H1 (cell line): Measurements from ENCODE around the gene LCN12. TPM values are rescaled to one million over a fixed set of nuclear protein-coding genes. Genes with fewer than 3 reads are reported as not detected.
A peak's percentile ranks its signal among the peaks of the same experiment; 100 is the strongest.

Experiments
- CTCF ChIA-PET: fragments of 300-600 bp; sonication (Branson Sonifier 250); formaldehyde crosslinking; loops from one replicate; lab custom pipeline; 2021; ENCODE audit not compliant: partially characterized antibody; lab: Charles Lee
- POLR2A ChIA-PET: fragments of 300-600 bp; sonication (Branson Sonifier 250); formaldehyde crosslinking; loops from one replicate; lab custom pipeline; 2021; ENCODE audit warnings: inconsistent platforms; ENCODE audit not compliant: partially characterized antibody; lab: Charles Lee
- DNase-seq, 2 experiments: peaks; one replicate each; pipeline versions ENCODE4 v3.0.0 to v3.0.0-alpha.2; 2010 to 2022; ENCODE audit warnings: low spot score in 2 of 2, low read depth in 1 of 2, mixed read lengths in 1 of 2
- FAIRE-seq: peaks from 2 replicates; lab custom pipeline; 2011; peaks lifted over from hg19 to GRCh38; lab: Jason Lieb, UNC
- H2AFZ ChIP-seq: 2 replicates; pipeline ENCODE4 v1.8.1; 2012; ENCODE audit warnings: low read length, inconsistent platforms
- H2AK5ac ChIP-seq: 2 replicates; pipeline ENCODE4 v1.6.1; 2013; ENCODE audit warnings: low read depth, low read length
- H2BK120ac ChIP-seq: replicated peaks from 2 replicates; pipeline ENCODE3; 2013; ENCODE audit warnings: low read depth, low read length, inconsistent platforms
- H2BK12ac ChIP-seq: 2 replicates; pipeline ENCODE4 v1.6.1; 2013; ENCODE audit warnings: low read depth, low read length
- H2BK15ac ChIP-seq: 2 replicates; pipeline ENCODE4 v1.6.1; 2013; ENCODE audit warnings: low read length
- H2BK20ac ChIP-seq: 2 replicates; pipeline ENCODE4 v1.6.1; 2013; ENCODE audit warnings: low read length
- H2BK5ac ChIP-seq: 2 replicates; pipeline ENCODE4 v1.6.1; 2013; ENCODE audit warnings: low read depth, low read length
- H3K14ac ChIP-seq: 2 replicates; pipeline ENCODE4 v1.6.1; 2013; ENCODE audit warnings: inconsistent platforms; ENCODE audit not compliant: insufficient read length
- H3K18ac ChIP-seq: 2 replicates; pipeline ENCODE4 v1.6.1; 2013; ENCODE audit warnings: low read length; ENCODE audit errors: extremely low read depth
- H3K23ac ChIP-seq: 2 replicates; pipeline ENCODE4 v1.6.1; 2013; ENCODE audit warnings: inconsistent platforms; ENCODE audit not compliant: insufficient read length
- H3K23me2 ChIP-seq: 2 replicates; pipeline ENCODE4 v1.6.1; 2013; ENCODE audit warnings: low read depth, low read length
- H3K27ac ChIP-seq: 2 replicates; pipeline ENCODE4 v1.6.1; 2011; ENCODE audit warnings: low read depth, low read length, inconsistent platforms
- H3K27me3 ChIP-seq, 4 experiments: replicated peaks in 1 of 4; 1 replicate in 1 of 4; 2 replicates in 3 of 4; pipeline versions ENCODE4 v1.6.1 to v1.8.1; 2011 to 2013; ENCODE audit warnings: low read length in 3 of 4, mild to moderate bottlenecking in 3 of 4, inconsistent platforms in 2 of 4, mixed read lengths in 2 of 4, moderate library complexity in 1 of 4; ENCODE audit not compliant: control insufficient read depth in 3 of 4, insufficient read depth in 3 of 4; ENCODE audit errors: extremely low read depth in 1 of 4
- H3K36me3 ChIP-seq, 4 experiments: 2 replicates each; pipeline versions ENCODE4 v1.6.1 to v1.8.1; 2011 to 2013; ENCODE audit warnings: mild to moderate bottlenecking in 4 of 4, low read length in 3 of 4, moderate library complexity in 2 of 4, control low read depth in 1 of 4, inconsistent platforms in 1 of 4; ENCODE audit not compliant: insufficient read depth in 4 of 4, control insufficient read depth in 2 of 4
- H3K4ac ChIP-seq: replicated peaks from 2 replicates; pipeline ENCODE3; 2013; ENCODE audit warnings: low read length, low read depth, mixed read lengths, inconsistent platforms; ENCODE audit not compliant: insufficient read length
- H3K4me1 ChIP-seq, 4 experiments: replicated peaks in 1 of 4; 1 replicate in 1 of 4; 2 replicates in 3 of 4; pipeline versions ENCODE4 v1.6.1 to v1.8.1; 2011 to 2013; ENCODE audit warnings: low read length in 3 of 4, inconsistent platforms in 2 of 4, mixed read lengths in 1 of 4; ENCODE audit not compliant: insufficient read depth in 4 of 4, control insufficient read depth in 3 of 4
- H3K4me2 ChIP-seq, 2 experiments: 2 replicates each; pipeline versions ENCODE4 v1.6.1 to v1.8.1; 2011 to 2013; ENCODE audit warnings: low read depth in 2 of 2, low read length in 2 of 2, control low read depth in 1 of 2, inconsistent platforms in 1 of 2, mild to moderate bottlenecking in 1 of 2; ENCODE audit not compliant: insufficient read depth in 1 of 2
- H3K4me3 ChIP-seq, 4 experiments: fragments of 200-600, 300-600 bp in 1 of 4; sonication (generic), shearing (Covaris generic), sonication (Bioruptor Twin) in 1 of 4; 2 replicates each; pipeline versions ENCODE4 v1.5.1 to v1.8.1; 2011 to 2016; ENCODE audit warnings: low read length in 4 of 4, low read depth in 3 of 4, control low read depth in 2 of 4, inconsistent platforms in 2 of 4, mild to moderate bottlenecking in 2 of 4, mixed read lengths in 1 of 4, moderate library complexity in 1 of 4; ENCODE audit not compliant: insufficient read depth in 2 of 4; ENCODE audit errors: extremely low read depth in 1 of 4
- H3K56ac ChIP-seq: replicated peaks from 2 replicates; pipeline ENCODE3; 2013; ENCODE audit warnings: low read depth, mild to moderate bottlenecking, mixed read lengths, low read length, inconsistent platforms; ENCODE audit not compliant: insufficient read length
- H3K79me1 ChIP-seq: 2 replicates; pipeline ENCODE4 v1.6.1; 2013; ENCODE audit warnings: low read depth, low read length, control low read depth
- H3K79me2 ChIP-seq, 2 experiments: 2 replicates each; pipeline versions ENCODE4 v1.6.1 to v1.8.1; 2012 to 2013; ENCODE audit warnings: low read length in 2 of 2, mild to moderate bottlenecking in 2 of 2, inconsistent platforms in 1 of 2; ENCODE audit not compliant: insufficient read depth in 2 of 2, control insufficient read depth in 1 of 2
- H3K9ac ChIP-seq, 4 experiments: replicated peaks in 1 of 4; 1 replicate in 1 of 4; 2 replicates in 3 of 4; pipeline versions ENCODE4 v1.6.1 to v1.8.1; 2011 to 2013; ENCODE audit warnings: low read depth in 3 of 4, low read length in 3 of 4, control low read depth in 2 of 4, mild to moderate bottlenecking in 2 of 4, moderate library complexity in 2 of 4, inconsistent platforms in 1 of 4; ENCODE audit errors: extremely low read depth in 1 of 4
- H3K9me3 ChIP-seq, 2 experiments: 2 replicates each; pipeline versions ENCODE4 v1.6.1 to v1.8.1; 2012 to 2013; ENCODE audit warnings: mild to moderate bottlenecking in 2 of 2, moderate library complexity in 2 of 2, control low read depth in 1 of 2, inconsistent platforms in 1 of 2, low read depth in 1 of 2, low read length in 1 of 2, mixed read lengths in 1 of 2; ENCODE audit not compliant: insufficient read depth in 2 of 2
- H4K20me1 ChIP-seq, 2 experiments: replicated peaks in 1 of 2; 2 replicates each; pipeline versions ENCODE3 to v1.8.1; 2011 to 2013; ENCODE audit warnings: inconsistent platforms in 2 of 2, low read length in 2 of 2, mild to moderate bottlenecking in 1 of 2; ENCODE audit not compliant: insufficient read depth in 2 of 2, control insufficient read depth in 1 of 2
- H4K5ac ChIP-seq: 2 replicates; pipeline ENCODE4 v1.6.1; 2013; ENCODE audit warnings: low read length, low read depth, mixed read lengths, inconsistent platforms; ENCODE audit not compliant: insufficient read length
- H4K8ac ChIP-seq: 2 replicates; pipeline ENCODE4 v1.8.0; 2013; ENCODE audit warnings: mild to moderate bottlenecking, moderate library complexity, low read length, inconsistent platforms; ENCODE audit not compliant: insufficient read depth; ENCODE audit errors: extremely low read depth
- H4K91ac ChIP-seq: replicated peaks from 2 replicates; pipeline ENCODE3; 2013; ENCODE audit warnings: low read length, mixed read lengths, inconsistent platforms; ENCODE audit not compliant: insufficient read length
- BRCA1 ChIP-seq: IDR thresholded peaks from 2 replicates; pipeline ENCODE4 v1.6.1; 2012; ENCODE audit warnings: low read depth, low read length, improper control_type of control experiment
- CEBPB ChIP-seq: IDR thresholded peaks from 2 replicates; pipeline ENCODE4 v1.6.1; 2012; ENCODE audit warnings: low read depth, low read length
- KDM5A ChIP-seq: fragments of 200-600 bp; IDR thresholded peaks from 2 replicates; pipeline ENCODE4 v1.7.1; 2012; ENCODE audit warnings: mild to moderate bottlenecking, low read length, inconsistent platforms, mixed read lengths
- POLR2A ChIP-seq, 2 experiments: IDR thresholded peaks; 1 replicate in 1 of 2; 2 replicates in 1 of 2; pipeline ENCODE4 v1.6.1; 2011; ENCODE audit warnings: low read depth in 2 of 2, low read length in 2 of 2, mild to moderate bottlenecking in 2 of 2; ENCODE audit errors: control extremely low read depth in 1 of 2
- SIN3A ChIP-seq, 2 experiments: IDR thresholded peaks in 1 of 2; conservative IDR thresholded peaks in 1 of 2; 2 replicates each; pipeline ENCODE4 v1.6.1; 2011 to 2012; ENCODE audit warnings: low read length in 2 of 2, improper control_type of control experiment in 1 of 2, low read depth in 1 of 2, mild to moderate bottlenecking in 1 of 2
- TEAD4 ChIP-seq: IDR thresholded peaks from 2 replicates; pipeline ENCODE4 v1.6.1; 2012; ENCODE audit warnings: low read depth, low read length, inconsistent platforms, mixed read lengths
- WGBS, 2 experiments: shearing (Covaris generic) in 1 of 2; methylation state at CpG; one replicate each; pipeline versions ENCODE4 v1.1.6 to v1.1.7; 2013 to 2015; ENCODE audit warnings: low lambda C conversion rate in 2 of 2, mixed read lengths in 2 of 2, inconsistent platforms in 1 of 2, low coverage in 1 of 2, missing lambda C conversion rate in 1 of 2; ENCODE audit not compliant: insufficient replicate concordance in 2 of 2, insufficient coverage in 1 of 2, insufficient read length in 1 of 2; ENCODE audit errors: extremely low coverage in 1 of 2, missing lambda C conversion rate in 1 of 2; 5-methylcytosine and 5-hydroxymethylcytosine counted together
- polyA plus RNA-seq, 7 experiments: library from polyadenylated mRNA; depleted of rRNA in 3 of 7; stranded (reverse) in 5 of 7; unstranded in 2 of 7; fragments of >200 nt in 5 of 7; fragments of 200-250 nt in 2 of 7; gene quantifications; 1 replicate in 5 of 7; 2 replicates in 1 of 7; 4 replicates in 1 of 7; pipeline versions ENCODE4 v1.2.1 to v1.2.3, GENCODE V29; 2011 to 2013; ENCODE audit warnings: missing spikeins in 2 of 7, mixed read lengths in 2 of 7
- total RNA-seq: library from RNA; stranded (reverse); fragmentation: NEBNext Ultra II Directional; extraction: Animal tissue kit (Norgen Biotek cat#: 25700); gene quantifications from 2 replicates; pipeline ENCODE4 v1.2.1, GENCODE V29; 2021

The LCN12 gene
- total and polyA plus RNA-seq, 2 of the 8 experiments (the other 6 are each of a cell fraction or from before 2014, with no cell fraction given), result 1.1 to 1.7 TPM

- no peak overlapping the region for H2BK5ac ChIP-seq
- H2AK5ac ChIP-seq, result no peak overlapping the region
- no peak overlapping the region for H3K9ac ChIP-seq
- ChIA-PET CTCF (interaction anchor here (0.6 to 4.3 kb wide), 8 partner anchors 9 to 103 kb away, joined by 3 to 16 read pairs (median 4); partner anchors contain the start of gene AJM1), POLR2A (interaction anchor here (0.8 to 1.8 kb wide), 5 partner anchors 11 to 69 kb away, joined by 3 to 5 read pairs (median 3); no protein-coding TSS in a partner anchor)
- H3K23ac ChIP-seq, result no peak overlapping the region
- no peaks in the 10 kb centered on the region for H3K23me2 ChIP-seq
- peak overlapping the region; percentile 48; the same call in 1 of the 2 replicates for H4K8ac ChIP-seq
- H2AFZ ChIP-seq, result no peak overlapping the region
- no peaks in the 10 kb centered on the region for H3K4me1 ChIP-seq
- no peak overlapping the region for H3K27ac ChIP-seq
- H4K91ac ChIP-seq, result no peak overlapping the region
- no peaks in the 10 kb centered on the region for H3K27me3 ChIP-seq
- H3K4me2 ChIP-seq, result no peak overlapping the region
- no peaks in the 10 kb centered on the region for H3K79me2 ChIP-seq
- no peak overlapping the region for H2BK12ac ChIP-seq
- no peak overlapping the region for H3K18ac ChIP-seq
- no peak overlapping the region for H3K56ac ChIP-seq
- H2BK120ac ChIP-seq, result no peak overlapping the region
- H3K36me3 ChIP-seq, result peaks cover 8 to 25% (median 20%) of the 10 kb centered on the region in 4 experiments; a peak in 7 of 8 replicates
- FAIRE-seq (no peak), DNase-seq (no peak)
- H2BK20ac ChIP-seq, result no peak overlapping the region
- no peaks in the 10 kb centered on the region for H3K9me3 ChIP-seq
- H4K5ac ChIP-seq, result no peak overlapping the region
- 88% methylated on average over 13 of the region's 13 CpGs; no CpG with 5 or more reads in 1 of the 2 experiments for WGBS, 2 experiments
- no peak overlapping the region for H2BK15ac ChIP-seq
- no peak overlapping the region for H3K4me3 ChIP-seq
- no peak overlapping the region for H3K14ac ChIP-seq
- peaks cover 0 to 12% of the 10 kb centered on the region in 2 experiments for H4K20me1 ChIP-seq
- no peak overlapping the region for H3K4ac ChIP-seq
- H3K79me1 ChIP-seq, result peaks cover 5% of the 10 kb centered on the region; the same call in 1 of the 2 replicates
- no peak for TF ChIP-seq TEAD4
- TF ChIP-seq KDM5A, result no peak
- no peak for TF ChIP-seq CEBPB
- no peak for TF ChIP-seq BRCA1
- no peak for TF ChIP-seq SIN3A (conservative IDR thresholded peaks at IDR 0.05 in 1 of 2, IDR thresholded peaks at IDR 0.05 in 1 of 2; ENCODE audit: low read depth in 1 of 2, low read length in 2 of 2)
- TF ChIP-seq POLR2A (IDR thresholded peaks at IDR 0.05; ENCODE audit: control extremely low read depth in 1 of 2, low read depth in 2 of 2, low read length in 2 of 2), result no peak
Observed at GRCh38 chr9:136926749-136927148, 25.3 kb upstream of the LCN12 start.
